ENCODE measurements around the gene TOP1. TPM values are rescaled to one million over a fixed set of nuclear protein-coding genes. Genes with fewer than 3 reads are reported as not detected.

Gene TOP1
- total RNA-seq, 1 donor from 2014 or later = 9.4 TPM

DNA sequence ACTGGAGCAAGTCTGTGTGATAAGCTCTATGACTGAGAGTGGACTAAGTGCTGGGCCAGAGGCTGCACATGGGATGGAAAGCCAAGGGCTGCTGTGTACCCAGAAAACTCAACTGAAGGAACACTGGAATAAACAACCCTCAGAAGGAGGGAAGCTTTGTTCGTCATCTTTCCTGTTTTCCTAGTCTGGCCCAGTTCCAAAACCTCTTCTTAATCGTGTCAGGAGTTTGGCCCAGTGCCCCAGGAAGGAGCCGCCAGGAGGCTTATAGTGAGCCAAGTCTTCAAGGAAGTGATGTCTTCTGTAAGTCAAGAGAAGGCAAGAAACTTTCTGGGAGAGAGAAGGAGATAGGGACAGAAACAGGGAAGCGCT, 23.3 kb upstream of the TOP1 start:
- Histone ChIP-seq H3K27ac (peak overlapping the region; percentile 62 to 74), H3K4me3 (no peak overlapping the region)
- intact Hi-C loops (cut with DNase I) = no loop called here

DNA sequence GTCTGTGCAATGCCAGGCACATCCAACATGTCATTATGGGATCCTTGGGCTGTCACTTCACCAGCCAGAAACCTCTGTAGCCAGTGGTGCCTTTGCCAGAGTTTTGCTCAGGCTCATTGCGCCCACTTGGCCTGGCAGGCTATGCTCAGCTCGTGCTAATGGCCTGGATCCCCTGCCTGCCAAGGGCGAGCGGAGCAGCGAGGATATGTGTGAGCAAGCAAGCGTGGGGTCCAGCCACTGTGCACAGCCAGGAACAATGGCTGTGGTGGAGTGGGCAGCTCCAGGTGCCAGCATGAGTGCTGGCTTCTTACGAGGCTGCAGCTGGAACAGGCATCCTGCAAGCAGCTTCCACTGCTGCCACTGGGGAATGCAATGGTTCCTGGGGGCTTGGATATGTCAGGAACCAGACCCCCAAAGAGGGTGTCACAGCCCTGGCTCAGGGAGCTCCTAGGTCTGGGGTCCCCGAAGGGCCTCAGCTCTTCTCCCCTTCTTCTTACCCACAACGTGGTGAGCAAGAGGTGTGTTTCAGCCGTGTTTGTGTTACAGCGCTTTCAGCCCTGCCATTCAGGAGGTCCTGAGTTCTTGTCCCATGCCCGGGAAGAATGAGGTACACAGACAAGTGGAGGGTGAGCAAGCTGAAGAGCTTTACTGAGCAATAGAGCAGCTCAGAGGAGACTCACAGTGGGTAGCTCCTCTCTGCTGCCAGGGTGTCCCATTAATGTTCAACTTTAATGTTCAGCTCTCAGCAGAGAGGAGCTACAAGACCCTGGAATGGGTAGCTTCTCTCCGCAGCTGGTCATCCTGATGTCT, 22.3 kb upstream of the TOP1 start:
- Histone ChIP-seq H3K4me1 (peaks cover 0 to 11% of the 10 kb centered on the region in 2 donors), H3K36me3 (no peaks in the 10 kb centered on the region), H3K27ac (peak overlapping the region in 1 of 2 donors; percentile 74), H3K9me3 (no peaks in the 10 kb centered on the region), H3K27me3 (no peaks in the 10 kb centered on the region), H3K4me3 (no peak overlapping the region)
- DNase-seq (ENCODE audit: low spot score in 2 of 2) = no peak
- TF ChIP-seq, protein P1, sequence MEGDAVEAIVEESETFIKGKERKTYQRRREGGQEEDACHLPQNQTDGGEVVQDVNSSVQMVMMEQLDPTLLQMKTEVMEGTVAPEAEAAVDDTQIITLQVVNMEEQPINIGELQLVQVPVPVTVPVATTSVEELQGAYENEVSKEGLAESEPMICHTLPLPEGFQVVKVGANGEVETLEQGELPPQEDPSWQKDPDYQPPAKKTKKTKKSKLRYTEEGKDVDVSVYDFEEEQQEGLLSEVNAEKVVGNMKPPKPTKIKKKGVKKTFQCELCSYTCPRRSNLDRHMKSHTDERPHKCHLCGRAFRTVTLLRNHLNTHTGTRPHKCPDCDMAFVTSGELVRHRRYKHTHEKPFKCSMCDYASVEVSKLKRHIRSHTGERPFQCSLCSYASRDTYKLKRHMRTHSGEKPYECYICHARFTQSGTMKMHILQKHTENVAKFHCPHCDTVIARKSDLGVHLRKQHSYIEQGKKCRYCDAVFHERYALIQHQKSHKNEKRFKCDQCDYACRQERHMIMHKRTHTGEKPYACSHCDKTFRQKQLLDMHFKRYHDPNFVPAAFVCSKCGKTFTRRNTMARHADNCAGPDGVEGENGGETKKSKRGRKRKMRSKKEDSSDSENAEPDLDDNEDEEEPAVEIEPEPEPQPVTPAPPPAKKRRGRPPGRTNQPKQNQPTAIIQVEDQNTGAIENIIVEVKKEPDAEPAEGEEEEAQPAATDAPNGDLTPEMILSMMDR (IDR thresholded peaks at IDR 0.05) = no peak
- intact Hi-C loops (cut with DNase I) = no loop called here

More for the DNA sequence above, 23.3 kb upstream of the TOP1 start:
- TF ChIP-seq, protein P1 (IDR thresholded peaks at IDR 0.05) = no peak
- Histone ChIP-seq H3K4me1 (peaks cover 0 to 11% of the 10 kb centered on the region in 2 donors), H3K27me3 (no peaks in the 10 kb centered on the region), H3K9me3 (no peaks in the 10 kb centered on the region), H3K36me3 (no peaks in the 10 kb centered on the region)
- peak; percentile 67 to 90 for DNase-seq (ENCODE audit: low spot score in 2 of 2)

DNA sequence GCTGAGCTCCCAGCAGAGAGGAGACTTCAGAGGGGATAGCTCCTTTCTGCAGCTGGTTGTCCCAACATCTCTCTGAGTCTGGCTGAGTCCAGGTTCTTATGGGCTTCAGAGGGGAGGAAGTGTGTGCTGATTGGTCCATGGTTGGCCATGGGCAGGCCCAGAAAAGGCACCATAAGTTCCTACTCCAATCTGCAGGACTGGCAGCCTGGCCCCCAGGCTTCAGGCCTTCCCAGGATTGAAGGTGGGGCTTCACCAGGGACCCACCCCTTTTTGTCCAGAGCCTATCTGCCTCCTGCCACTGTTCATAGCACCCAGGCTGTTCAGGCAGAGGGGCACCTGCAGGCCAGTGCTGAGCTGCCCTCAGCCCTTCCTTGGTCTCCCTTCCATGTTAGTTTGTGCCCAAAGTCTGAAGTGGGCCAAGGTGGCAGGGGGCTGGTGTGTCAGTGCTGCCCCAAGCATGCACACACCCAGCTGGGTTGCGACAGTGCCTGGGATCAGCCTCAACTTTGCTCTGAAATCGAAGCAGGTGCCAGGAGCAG, 21.6 kb upstream of the TOP1 start:
- Histone ChIP-seq H3K9me3 (no peaks in the 10 kb centered on the region), H3K27ac (no peak overlapping the region), H3K4me1 (peaks cover 0 to 11% of the 10 kb centered on the region in 2 donors), H3K4me3 (no peak overlapping the region), H3K36me3 (no peaks in the 10 kb centered on the region), H3K27me3 (no peaks in the 10 kb centered on the region)
- no peak for DNase-seq (ENCODE audit: low spot score in 2 of 2)
- intact Hi-C loops (cut with DNase I) = no loop called here
- TF ChIP-seq, protein P1 (IDR thresholded peaks at IDR 0.05) = no peak

DNA sequence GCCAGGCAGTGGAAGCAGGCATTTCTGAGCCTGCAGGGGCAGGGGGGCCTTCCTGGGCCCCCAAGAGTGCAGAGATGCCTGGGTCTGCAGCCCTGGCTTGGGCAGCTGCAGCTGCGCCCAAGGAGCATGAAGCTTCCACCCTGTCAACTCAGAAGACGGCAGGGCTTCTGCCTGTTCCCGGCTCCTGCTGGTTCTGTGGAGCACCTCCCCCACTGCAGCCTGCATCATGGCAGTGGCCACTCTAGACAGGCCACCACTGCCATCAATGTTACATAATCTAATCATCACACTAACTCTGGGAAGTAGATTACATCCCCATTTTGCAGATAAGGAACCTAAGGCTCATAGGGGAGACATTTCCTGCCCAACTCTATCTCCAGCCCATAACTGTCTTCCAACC, 21.1 kb upstream of the TOP1 start:
- Histone ChIP-seq H3K36me3 (no peaks in the 10 kb centered on the region), H3K4me1 (peaks cover 0 to 11% of the 10 kb centered on the region in 2 donors), H3K9me3 (no peaks in the 10 kb centered on the region), H3K4me3 (no peak overlapping the region), H3K27me3 (no peaks in the 10 kb centered on the region), H3K27ac (no peak overlapping the region)
- TF ChIP-seq, protein P1 (IDR thresholded peaks at IDR 0.05) = no peak
- no peak for DNase-seq (ENCODE audit: low spot score in 2 of 2)
- intact Hi-C loops (cut with DNase I) = no loop called here

DNA sequence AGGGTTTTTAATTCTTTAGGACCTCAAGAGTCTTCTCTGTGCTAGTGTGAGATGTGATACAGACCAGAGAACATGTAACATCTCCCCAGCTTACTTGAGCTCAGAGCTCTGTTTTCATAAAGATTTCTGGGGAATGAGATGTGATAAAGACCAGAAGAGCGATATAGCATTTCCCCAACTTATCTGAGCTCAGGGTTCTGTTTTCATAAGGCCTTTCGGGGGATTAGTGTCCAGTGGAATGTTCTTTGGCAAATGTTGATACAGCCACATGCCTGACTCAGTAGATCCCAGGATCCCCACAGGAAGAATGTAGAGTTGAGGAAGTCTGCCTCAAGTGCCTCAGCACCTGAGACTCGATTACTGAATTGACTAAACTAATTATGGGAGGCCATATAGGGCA, 18.7 kb upstream of the TOP1 start:
- Histone ChIP-seq H3K27ac (no peak overlapping the region), H3K27me3 (no peaks in the 10 kb centered on the region), H3K4me3 (no peak overlapping the region), H3K36me3 (no peaks in the 10 kb centered on the region), H3K9me3 (no peaks in the 10 kb centered on the region), H3K4me1 (peaks cover 0 to 12% of the 10 kb centered on the region in 2 donors)
- DNase-seq (ENCODE audit: low spot score in 2 of 2) = peak in 1 of 2 donors; percentile 15
- intact Hi-C loops (cut with DNase I) = no loop called here
- TF ChIP-seq, protein P1 (IDR thresholded peaks at IDR 0.05) = no peak
